Stimulated activated CD4-positive, alpha-beta T cell treated with anti-CD3 and anti-CD28 coated beads, Interleukin-15, amount 100 ng/mL, for 24 hours (primary cell): ENCODE data around the gene ST7.

Experiments
- DNase-seq: peaks from one replicate; pipeline ENCODE4 v3.0.0-alpha.2; 2020

The ST7 gene

GRCh38 chr7:116980354-116980753 lies 27.1 kb downstream of the ST7 start:
- DNase-seq: no peak

GRCh38 chr7:116981939-116982338 lies 28.6 kb downstream of the ST7 start:
- no peak for DNase-seq

GRCh38 chr7:116984511-116984910 lies 31.2 kb downstream of the ST7 start:
- DNase-seq: no peak

- DNase-seq: no peak
Measured at GRCh38 chr7:116984917-116985316, 31.6 kb downstream of the ST7 start.

GRCh38 chr7:116985575-116985974 lies 32.3 kb downstream of the ST7 start:
- DNase-seq: no peak

GRCh38 chr7:116986611-116987565 lies 33.6 kb downstream of the ST7 start:
- no peak for DNase-seq

- no peak for DNase-seq
Measured at GRCh38 chr7:116988363-116988989, 35.2 kb downstream of the ST7 start.

- no peak for DNase-seq
Measured at GRCh38 chr7:116990056-116990455, 36.8 kb downstream of the ST7 start.

- no peak for DNase-seq
Measured at GRCh38 chr7:116991233-116991632, 37.9 kb downstream of the ST7 start.

- DNase-seq: no peak
Measured at GRCh38 chr7:116994611-116995010, 41.3 kb downstream of the ST7 start.

- no peak for DNase-seq
Measured at GRCh38 chr7:116997972-116998371, 44.7 kb downstream of the ST7 start.

GRCh38 chr7:116998567-116999175 lies 45.4 kb downstream of the ST7 start:
- no peak for DNase-seq

- no peak for DNase-seq
Measured at GRCh38 chr7:116999311-116999710, 46.0 kb downstream of the ST7 start.

- no peak for DNase-seq
Measured at GRCh38 chr7:117001283-117001682, 48.0 kb downstream of the ST7 start.

GRCh38 chr7:117004899-117005298 lies 51.6 kb downstream of the ST7 start:
- no peak for DNase-seq

GRCh38 chr7:117005449-117005848 lies 52.1 kb downstream of the ST7 start:
- no peak for DNase-seq

GRCh38 chr7:117006907-117007684 lies 53.8 kb downstream of the ST7 start:
- no peak for DNase-seq

- no peak for DNase-seq
Measured at GRCh38 chr7:117008118-117008885, 55.0 kb downstream of the ST7 start.

- no peak for DNase-seq
Measured at GRCh38 chr7:117008886-117009531, 55.7 kb downstream of the ST7 start.

GRCh38 chr7:117009705-117010361 lies 56.5 kb downstream of the ST7 start:
- no peak for DNase-seq
